Keratinocyte (primary cell): ENCODE measurements around the gene ERMARD. TPM values are rescaled to one million over a fixed set of nuclear protein-coding genes. Genes with fewer than 3 reads are reported as not detected.
A peak's percentile ranks its signal among the peaks of the same experiment; 100 is the strongest.

Source experiments
- DNase-seq: peaks from one replicate; pipeline ENCODE4 v3.0.0-alpha.2; 2011; ENCODE audit warnings: low read depth, missing footprints, low spot score
- FAIRE-seq: peaks from 2 replicates; lab custom pipeline; 2011; peaks lifted over from hg19 to GRCh38; lab: Jason Lieb, UNC
- H2AFZ ChIP-seq: 2 replicates; pipeline ENCODE4 v1.6.0; 2012; ENCODE audit warnings: low read length, control low read depth, inconsistent platforms; ENCODE audit not compliant: control insufficient read depth
- H3K27ac ChIP-seq: 2 replicates; pipeline ENCODE4 v1.5.1; 2011; ENCODE audit warnings: low read length; ENCODE audit not compliant: control insufficient read depth, insufficient read depth
- H3K27me3 ChIP-seq: 3 replicates; pipeline ENCODE4 v1.6.0; 2011; ENCODE audit warnings: low read length; ENCODE audit not compliant: control insufficient read depth, insufficient read depth; ENCODE audit errors: extremely low read depth
- H3K36me3 ChIP-seq, 2 experiments: 2 replicates in 1 of 2; 3 replicates in 1 of 2; pipeline ENCODE4 v1.5.1; 2011; ENCODE audit warnings: low read length in 2 of 2, mild to moderate bottlenecking in 1 of 2; ENCODE audit not compliant: control insufficient read depth in 2 of 2, insufficient read depth in 2 of 2; ENCODE audit errors: extremely low read depth in 1 of 2
- H3K4me1 ChIP-seq: 3 replicates; pipeline ENCODE4 v1.5.1; 2011; ENCODE audit warnings: low read length; ENCODE audit not compliant: control insufficient read depth, insufficient read depth; ENCODE audit errors: extremely low read depth
- H3K4me2 ChIP-seq: 3 replicates; pipeline ENCODE4 v1.6.0; 2011; ENCODE audit warnings: low read depth, low read length; ENCODE audit not compliant: control insufficient read depth, insufficient read depth; ENCODE audit errors: extremely low read depth
- H3K4me3 ChIP-seq, 3 experiments: fragments of 200-600 bp in 1 of 3; sonication (generic) in 1 of 3; 2 replicates in 2 of 3; 3 replicates in 1 of 3; pipeline ENCODE4 v1.5.1; 2011 to 2016; ENCODE audit warnings: low read length in 3 of 3, mild to moderate bottlenecking in 3 of 3, control low read depth in 2 of 3, inconsistent platforms in 1 of 3, low read depth in 1 of 3, mixed read lengths in 1 of 3, mixed run types in 1 of 3, moderate library complexity in 1 of 3; ENCODE audit not compliant: control insufficient read depth in 2 of 3, insufficient read depth in 2 of 3; ENCODE audit errors: extremely low read depth in 1 of 3
- H3K79me2 ChIP-seq: 2 replicates; pipeline ENCODE4 v1.6.0; 2012; ENCODE audit warnings: low read length; ENCODE audit not compliant: control insufficient read depth, insufficient read depth
- H3K9ac ChIP-seq: 3 replicates; pipeline ENCODE4 v1.6.0; 2011; ENCODE audit warnings: low read length; ENCODE audit not compliant: control insufficient read depth, insufficient read depth; ENCODE audit errors: extremely low read depth
- H3K9me1 ChIP-seq: 3 replicates; pipeline ENCODE4 v1.6.0; 2011; ENCODE audit warnings: low read length; ENCODE audit not compliant: control insufficient read depth, insufficient read depth; ENCODE audit errors: extremely low read depth
- H3K9me3 ChIP-seq: 2 replicates; pipeline ENCODE4 v1.5.1; 2012; ENCODE audit warnings: low read depth, low read length; ENCODE audit not compliant: control insufficient read depth
- H4K20me1 ChIP-seq: 3 replicates; pipeline ENCODE4 v1.6.0; 2011; ENCODE audit warnings: low read length; ENCODE audit not compliant: control insufficient read depth, insufficient read depth; ENCODE audit errors: extremely low read depth
- EZH2 ChIP-seq: IDR thresholded peaks from one replicate; pipeline ENCODE4 v1.6.1; 2012; ENCODE audit warnings: inconsistent platforms, mild to moderate bottlenecking, low read length, moderate library complexity
- dilution Hi-C: fragments of 300-500 bp; cut with MboI; formaldehyde crosslinking; loops from one replicate; pipeline ENCODE4 v1.7.0; 2020; ENCODE audit warnings: low sequenced_read_pairs; ENCODE audit not compliant: extremely low pct_ligation_motif_present
- polyA minus RNA-seq, 3 experiments: library from RNA; depleted of rRNA, polyadenylated mRNA; stranded (reverse); fragments of >200 nt; gene quantifications; 1 replicate in 1 of 3; 2 replicates in 1 of 3; 3 replicates in 1 of 3; pipeline ENCODE4 v1.2.3, GENCODE V29; 2011
- polyA plus RNA-seq, 5 experiments: library from polyadenylated mRNA; depleted of rRNA in 3 of 5; stranded (reverse) in 3 of 5; stranded (forward) in 1 of 5; unstranded in 1 of 5; fragments of >200 nt; gene quantifications; 1 replicate in 1 of 5; 2 replicates in 3 of 5; 3 replicates in 1 of 5; pipeline versions ENCODE4 v1.2.1 to v1.2.3, GENCODE V29; 2011 to 2012; ENCODE audit warnings: missing spikeins in 2 of 5, low read depth in 1 of 5, low replicate concordance in 1 of 5
- TF ChIP-seq, protein P1 (sequence below), 3 experiments: IDR thresholded peaks in 1 of 3; conservative IDR thresholded peaks in 1 of 3; optimal IDR thresholded peaks in 1 of 3; 2 replicates in 2 of 3; 3 replicates in 1 of 3; pipeline versions ENCODE3 to v1.5.1; 2011; ENCODE audit warnings: low read length in 3 of 3, mild to moderate bottlenecking in 3 of 3, moderate library complexity in 2 of 3, control low read depth in 1 of 3, inconsistent platforms in 1 of 3; ENCODE audit not compliant: insufficient read depth in 2 of 3; ENCODE audit errors: extremely low read depth in 1 of 3

The ERMARD gene
- polyA plus RNA-seq = 25.6 to 37.9 TPM (median 37.2 TPM) in 3 replicates
- polyA plus RNA-seq (2011; ENCODE audit: low read depth) = 22.5 TPM
- polyA plus RNA-seq (2011; cell fraction: cytosol; rRNA removed) = 19.5 TPM in 2 replicates
- polyA plus RNA-seq (2011; cell fraction: nucleus; rRNA removed) = 82.1 and 88.6 TPM in 2 replicates
- polyA plus RNA-seq (2012; ENCODE audit: low replicate concordance) = 17.9 and 23.1 TPM in 2 replicates
- 16.1 to 44.5 TPM (median 16.6 TPM) in 3 replicates for polyA minus RNA-seq
- polyA minus RNA-seq (2011; cell fraction: cytosol; rRNA and poly(A)+ RNA removed) = 11.9 TPM
- 11.4 and 19.5 TPM in 2 replicates for polyA minus RNA-seq (2011; cell fraction: nucleus; rRNA and poly(A)+ RNA removed)

GRCh38 chr6:169751242-169752073, at the start of gene ERMARD, which contains the start of gene DYNLT2:
TSS of gene ERMARD (plus strand) at chr6:169751622. CDS start at chr6:169751658, 36 bp downstream.
TSS of gene DYNLT2 (minus strand) at chr6:169751572. CDS start at chr6:169751458, 114 bp downstream.
- TF ChIP-seq, protein P1, sequence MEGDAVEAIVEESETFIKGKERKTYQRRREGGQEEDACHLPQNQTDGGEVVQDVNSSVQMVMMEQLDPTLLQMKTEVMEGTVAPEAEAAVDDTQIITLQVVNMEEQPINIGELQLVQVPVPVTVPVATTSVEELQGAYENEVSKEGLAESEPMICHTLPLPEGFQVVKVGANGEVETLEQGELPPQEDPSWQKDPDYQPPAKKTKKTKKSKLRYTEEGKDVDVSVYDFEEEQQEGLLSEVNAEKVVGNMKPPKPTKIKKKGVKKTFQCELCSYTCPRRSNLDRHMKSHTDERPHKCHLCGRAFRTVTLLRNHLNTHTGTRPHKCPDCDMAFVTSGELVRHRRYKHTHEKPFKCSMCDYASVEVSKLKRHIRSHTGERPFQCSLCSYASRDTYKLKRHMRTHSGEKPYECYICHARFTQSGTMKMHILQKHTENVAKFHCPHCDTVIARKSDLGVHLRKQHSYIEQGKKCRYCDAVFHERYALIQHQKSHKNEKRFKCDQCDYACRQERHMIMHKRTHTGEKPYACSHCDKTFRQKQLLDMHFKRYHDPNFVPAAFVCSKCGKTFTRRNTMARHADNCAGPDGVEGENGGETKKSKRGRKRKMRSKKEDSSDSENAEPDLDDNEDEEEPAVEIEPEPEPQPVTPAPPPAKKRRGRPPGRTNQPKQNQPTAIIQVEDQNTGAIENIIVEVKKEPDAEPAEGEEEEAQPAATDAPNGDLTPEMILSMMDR (optimal IDR thresholded peaks at IDR 0.05 in 1 of 3, IDR thresholded peaks at IDR 0.05 in 1 of 3, conservative IDR thresholded peaks at IDR 0.05 in 1 of 3; ENCODE audit: extremely low read depth in 1 of 3, insufficient read depth in 2 of 3, low read length in 3 of 3) = peak in 1 of 3 experiments; percentile 26
- TF ChIP-seq EZH2 = no peak
- no peak for FAIRE-seq
- peak within 1 kb of the TSS; percentile 53 to 88 (median 88) for H3K4me3 ChIP-seq

DNA sequence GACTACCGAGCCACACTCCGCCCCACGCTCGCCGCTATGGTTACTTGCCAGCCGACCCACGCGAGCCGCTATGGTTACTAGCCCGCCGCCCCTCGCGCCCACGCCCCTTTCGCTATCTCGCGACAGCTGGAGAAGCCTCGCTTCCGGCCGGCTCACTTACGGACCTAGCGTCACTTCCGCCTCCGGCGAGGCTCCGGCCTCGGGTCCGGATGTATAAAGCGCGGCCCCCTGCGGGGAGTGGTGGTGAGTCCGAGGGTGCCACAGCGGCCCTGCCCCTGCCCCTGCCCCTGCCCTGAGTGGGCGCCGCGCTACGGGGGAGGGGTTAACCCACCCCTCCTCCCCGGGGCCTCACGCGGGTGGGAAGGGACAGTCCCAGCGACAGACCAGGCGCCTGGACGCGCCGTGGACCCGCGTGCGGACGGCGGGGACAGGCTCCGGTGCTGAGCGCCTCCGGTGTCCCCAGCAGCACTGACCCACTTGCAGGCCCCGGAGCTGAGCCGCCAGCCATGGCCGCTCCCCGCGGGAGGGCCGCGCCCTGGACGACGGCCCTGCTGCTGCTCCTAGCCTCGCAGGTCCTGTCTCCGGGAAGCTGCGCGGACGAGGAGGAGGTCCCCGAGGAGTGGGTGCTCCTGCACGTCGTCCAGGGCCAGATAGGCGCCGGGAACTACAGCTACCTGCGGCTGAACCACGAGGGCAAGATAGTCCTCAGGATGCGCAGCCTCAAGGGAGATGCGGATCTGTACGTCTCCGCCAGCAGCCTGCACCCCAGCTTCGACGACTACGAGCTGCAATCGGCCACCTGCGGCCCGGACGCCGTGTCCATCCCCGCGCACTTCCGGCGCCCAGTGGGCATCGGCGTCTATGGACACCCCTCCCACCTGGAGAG, 49.2 kb upstream of the ERMARD start, which contains the start of the genes C6orf120 and WDR27:
C6orf120 (plus strand) TSS at position 173 of the 886 bp plus-strand sequence; CDS start at position 507, 334 bp downstream.
WDR27 (minus strand) TSS at position 76 of the 886 bp plus-strand sequence. CDS start 13,024 bp downstream, outside the sequence.
- Histone ChIP-seq H3K4me2 (peak within 1 kb of the TSS; percentile 93), H3K9ac (peak within 1 kb of the TSS; percentile 91), H3K4me1 (peaks cover 38% of the 10 kb centered on the region), H3K27ac (peak within 1 kb of the TSS; percentile 83), H4K20me1 (no peaks in the 10 kb centered on the region), H2AFZ (peak within 1 kb of the TSS; percentile 84), H3K79me2 (peaks cover 67% of the 10 kb centered on the region), H3K9me1 (no peaks in the 10 kb centered on the region), H3K9me3 (no peaks in the 10 kb centered on the region), H3K36me3 (peaks cover 0 to 3% of the 10 kb centered on the region in 2 experiments), H3K27me3 (no peaks in the 10 kb centered on the region), H3K4me3 (peak within 1 kb of the TSS; percentile 90 to 94 (median 91))
- DNase-seq = peak; percentile 68
- dilution Hi-C loops = no loop called here
- FAIRE-seq = no peak
- TF ChIP-seq, protein P1 (optimal IDR thresholded peaks at IDR 0.05 in 1 of 3, IDR thresholded peaks at IDR 0.05 in 1 of 3, conservative IDR thresholded peaks at IDR 0.05 in 1 of 3; ENCODE audit: extremely low read depth in 1 of 3, insufficient read depth in 2 of 3, low read length in 3 of 3) = no peak
- no peak for TF ChIP-seq EZH2

More at GRCh38 chr6:169751242-169752073, at the start of gene ERMARD, which contains the start of gene DYNLT2:
- Histone ChIP-seq H4K20me1 (no peaks in the 10 kb centered on the region), H3K9ac (peak within 1 kb of the TSS; percentile 94), H3K27me3 (no peaks in the 10 kb centered on the region), H2AFZ (peak within 1 kb of the TSS; percentile 88), H3K27ac (peak within 1 kb of the TSS; percentile 90), H3K9me3 (no peaks in the 10 kb centered on the region), H3K9me1 (no peaks in the 10 kb centered on the region), H3K4me1 (peaks cover 16% of the 10 kb centered on the region), H3K4me2 (peak within 1 kb of the TSS; percentile 86), H3K79me2 (peaks cover 21% of the 10 kb centered on the region), H3K36me3 (no peaks in the 10 kb centered on the region)
- peak; percentile 38 for DNase-seq
- dilution Hi-C loops = no loop called here
